ENCODE measurements around the gene PTGES2.

DNA sequence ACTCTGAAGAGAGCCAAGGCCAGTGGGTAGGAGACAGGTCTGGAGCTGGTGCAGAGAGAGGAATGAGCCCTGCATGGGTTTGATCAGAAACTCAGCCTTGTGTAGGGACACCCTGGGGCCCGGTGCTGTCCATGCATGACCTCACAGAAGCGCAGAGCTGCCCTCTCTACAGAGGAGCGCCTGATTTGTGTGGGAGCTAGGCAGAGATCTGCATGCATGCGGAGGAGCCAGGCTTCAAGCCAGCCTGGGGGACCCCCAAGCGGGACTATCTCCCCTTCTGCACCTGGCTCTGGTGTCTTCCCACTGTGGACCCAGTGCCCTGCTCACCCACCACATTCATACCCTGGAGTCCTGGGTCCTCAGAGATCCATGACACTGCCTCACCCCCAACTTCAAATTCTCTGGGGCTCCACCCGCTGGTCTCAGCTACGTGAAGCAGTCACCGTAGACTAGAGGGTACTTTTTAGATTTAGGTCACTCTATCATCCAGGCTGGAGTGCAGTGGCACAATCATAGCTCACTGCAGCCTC, 19.1 kb upstream of the PTGES2 start:
- TF ChIP-seq CHD2 (IDR thresholded peaks at IDR 0.05; ENCODE audit: low read depth, low read length) (no peak), NFE2L1 (CRISPR knock-in tag; IDR thresholded peaks at IDR 0.05; ENCODE audit: borderline replicate concordance) (no peak), ETV5 (CRISPR knock-in tag; IDR thresholded peaks at IDR 0.05; ENCODE audit: borderline replicate concordance) (no peak), FOXM1 (CRISPR knock-in tag; IDR thresholded peaks at IDR 0.05) (no peak), ZBTB38 (CRISPR knock-in tag; IDR thresholded peaks at IDR 0.05) (no peak)
- TF ChIP-seq, protein P1, sequence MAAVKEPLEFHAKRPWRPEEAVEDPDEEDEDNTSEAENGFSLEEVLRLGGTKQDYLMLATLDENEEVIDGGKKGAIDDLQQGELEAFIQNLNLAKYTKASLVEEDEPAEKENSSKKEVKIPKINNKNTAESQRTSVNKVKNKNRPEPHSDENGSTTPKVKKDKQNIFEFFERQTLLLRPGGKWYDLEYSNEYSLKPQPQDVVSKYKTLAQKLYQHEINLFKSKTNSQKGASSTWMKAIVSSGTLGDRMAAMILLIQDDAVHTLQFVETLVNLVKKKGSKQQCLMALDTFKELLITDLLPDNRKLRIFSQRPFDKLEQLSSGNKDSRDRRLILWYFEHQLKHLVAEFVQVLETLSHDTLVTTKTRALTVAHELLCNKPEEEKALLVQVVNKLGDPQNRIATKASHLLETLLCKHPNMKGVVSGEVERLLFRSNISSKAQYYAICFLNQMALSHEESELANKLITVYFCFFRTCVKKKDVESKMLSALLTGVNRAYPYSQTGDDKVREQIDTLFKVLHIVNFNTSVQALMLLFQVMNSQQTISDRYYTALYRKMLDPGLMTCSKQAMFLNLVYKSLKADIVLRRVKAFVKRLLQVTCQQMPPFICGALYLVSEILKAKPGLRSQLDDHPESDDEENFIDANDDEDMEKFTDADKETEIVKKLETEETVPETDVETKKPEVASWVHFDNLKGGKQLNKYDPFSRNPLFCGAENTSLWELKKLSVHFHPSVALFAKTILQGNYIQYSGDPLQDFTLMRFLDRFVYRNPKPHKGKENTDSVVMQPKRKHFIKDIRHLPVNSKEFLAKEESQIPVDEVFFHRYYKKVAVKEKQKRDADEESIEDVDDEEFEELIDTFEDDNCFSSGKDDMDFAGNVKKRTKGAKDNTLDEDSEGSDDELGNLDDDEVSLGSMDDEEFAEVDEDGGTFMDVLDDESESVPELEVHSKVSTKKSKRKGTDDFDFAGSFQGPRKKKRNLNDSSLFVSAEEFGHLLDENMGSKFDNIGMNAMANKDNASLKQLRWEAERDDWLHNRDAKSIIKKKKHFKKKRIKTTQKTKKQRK (IDR thresholded peaks at IDR 0.05; ENCODE audit: low read length), result no peak
- TF ChIP-seq, protein P2, sequence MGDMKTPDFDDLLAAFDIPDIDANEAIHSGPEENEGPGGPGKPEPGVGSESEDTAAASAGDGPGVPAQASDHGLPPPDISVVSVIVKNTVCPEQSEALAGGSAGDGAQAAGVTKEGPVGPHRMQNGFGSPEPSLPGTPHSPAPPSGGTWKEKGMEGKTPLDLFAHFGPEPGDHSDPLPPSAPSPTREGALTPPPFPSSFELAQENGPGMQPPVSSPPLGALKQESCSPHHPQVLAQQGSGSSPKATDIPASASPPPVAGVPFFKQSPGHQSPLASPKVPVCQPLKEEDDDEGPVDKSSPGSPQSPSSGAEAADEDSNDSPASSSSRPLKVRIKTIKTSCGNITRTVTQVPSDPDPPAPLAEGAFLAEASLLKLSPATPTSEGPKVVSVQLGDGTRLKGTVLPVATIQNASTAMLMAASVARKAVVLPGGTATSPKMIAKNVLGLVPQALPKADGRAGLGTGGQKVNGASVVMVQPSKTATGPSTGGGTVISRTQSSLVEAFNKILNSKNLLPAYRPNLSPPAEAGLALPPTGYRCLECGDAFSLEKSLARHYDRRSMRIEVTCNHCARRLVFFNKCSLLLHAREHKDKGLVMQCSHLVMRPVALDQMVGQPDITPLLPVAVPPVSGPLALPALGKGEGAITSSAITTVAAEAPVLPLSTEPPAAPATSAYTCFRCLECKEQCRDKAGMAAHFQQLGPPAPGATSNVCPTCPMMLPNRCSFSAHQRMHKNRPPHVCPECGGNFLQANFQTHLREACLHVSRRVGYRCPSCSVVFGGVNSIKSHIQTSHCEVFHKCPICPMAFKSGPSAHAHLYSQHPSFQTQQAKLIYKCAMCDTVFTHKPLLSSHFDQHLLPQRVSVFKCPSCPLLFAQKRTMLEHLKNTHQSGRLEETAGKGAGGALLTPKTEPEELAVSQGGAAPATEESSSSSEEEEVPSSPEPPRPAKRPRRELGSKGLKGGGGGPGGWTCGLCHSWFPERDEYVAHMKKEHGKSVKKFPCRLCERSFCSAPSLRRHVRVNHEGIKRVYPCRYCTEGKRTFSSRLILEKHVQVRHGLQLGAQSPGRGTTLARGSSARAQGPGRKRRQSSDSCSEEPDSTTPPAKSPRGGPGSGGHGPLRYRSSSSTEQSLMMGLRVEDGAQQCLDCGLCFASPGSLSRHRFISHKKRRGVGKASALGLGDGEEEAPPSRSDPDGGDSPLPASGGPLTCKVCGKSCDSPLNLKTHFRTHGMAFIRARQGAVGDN (CRISPR knock-in tag; IDR thresholded peaks at IDR 0.05), result no peak
- TF ChIP-seq, protein P3, sequence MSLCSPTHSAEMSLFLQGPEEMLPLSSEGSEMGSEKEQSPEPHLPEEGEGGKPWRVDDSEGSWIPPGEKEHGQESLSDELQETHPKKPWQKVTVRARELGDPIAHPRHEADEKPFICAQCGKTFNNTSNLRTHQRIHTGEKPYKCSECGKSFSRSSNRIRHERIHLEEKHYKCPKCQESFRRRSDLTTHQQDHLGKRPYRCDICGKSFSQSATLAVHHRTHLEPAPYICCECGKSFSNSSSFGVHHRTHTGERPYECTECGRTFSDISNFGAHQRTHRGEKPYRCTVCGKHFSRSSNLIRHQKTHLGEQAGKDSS (CRISPR knock-in tag; IDR thresholded peaks at IDR 0.05; ENCODE audit: borderline replicate concordance, low read depth), result no peak
